ENCODE data around the gene CRABP2. TPM values are rescaled to one million over a fixed set of nuclear protein-coding genes. Genes with fewer than 3 reads are reported as not detected.

Gene CRABP2
- total and polyA plus RNA-seq, 10 of the 15 experiments (the other 5 are each of a cell fraction or from before 2014, with no cell fraction given): 0.21 to 1.3 (median 0.41) TPM

DNA sequence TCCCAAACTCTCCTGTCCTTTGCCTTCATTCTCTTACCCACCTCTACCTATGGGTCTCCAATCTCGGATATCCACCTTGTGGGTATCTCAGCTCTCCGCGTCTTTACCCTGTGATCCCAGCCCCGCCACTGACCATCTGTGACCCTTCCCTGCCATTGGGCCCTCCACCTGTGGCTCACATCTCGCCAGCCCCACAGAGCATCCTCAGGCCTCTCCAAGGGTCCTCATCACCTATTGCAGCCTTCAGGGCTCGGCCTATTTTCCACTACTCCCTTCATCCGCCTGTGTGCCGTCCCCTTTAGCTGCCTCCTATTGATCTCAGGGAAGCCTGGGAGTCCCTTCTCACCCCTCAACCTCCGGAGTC is 52.4 kb downstream of the CRABP2 start:
- SMC1A ChIA-PET (ENCODE audit: uncharacterized antibody, unreplicated experiment): interaction anchor here (0.7 kb wide), 1 partner anchor 10 kb away, joined by 3 read pairs; no protein-coding TSS in a partner anchor
- ATAC-seq (no peak), DNase-seq (ENCODE audit: low read depth, low spot score) (no peak), FAIRE-seq (no peak)
- in situ Hi-C loops (cut with MboI) (no loop called here), intact Hi-C loops (cut with micrococcal nuclease; ENCODE audit: unreplicated experiment) (no loop called here)
- peaks cover 15% of the 10 kb centered on the region for H3K4me1 ChIP-seq (ENCODE audit: control insufficient read depth, insufficient read depth, low read length)
- POLR2A ChIA-PET: no interaction called here
- H4K20me1 ChIP-seq (ENCODE audit: control insufficient read depth, insufficient read depth): peaks cover 8% of the 10 kb centered on the region; the same call in 1 of the 2 replicates
- H3K9ac ChIP-seq (ENCODE audit: control insufficient read depth, insufficient read depth, low read length): no peak overlapping the region
- no TSS peak for BruUV-seq (replicated peaks)
- H3K36me3 ChIP-seq (ENCODE audit: control insufficient read depth in 2 of 2, insufficient read depth in 2 of 2, low read length in 1 of 2): no peaks in the 10 kb centered on the region
- CTCF ChIA-PET: interaction anchor here (3.3 kb wide), 1 partner anchor 26 kb away, joined by 17 read pairs; no protein-coding TSS in a partner anchor
- 88% methylated on average over 9 of the region's 9 CpGs for WGBS (ENCODE audit: insufficient coverage, insufficient replicate concordance, low lambda C conversion rate, missing lambda C conversion rate)
- H3K27me3 ChIP-seq (replicated peaks in 1 of 2; ENCODE audit: control insufficient read depth in 2 of 2, insufficient read depth in 2 of 2, low read length in 1 of 2): 0 out of 4 replicates have a peak, but pooled peaks cover 0 to 2% of the 10 kb centered on the region in 2 experiments
- no peak overlapping the region for H2AFZ ChIP-seq (ENCODE audit: control insufficient read depth, low read depth, low read length)
- H3K27ac ChIP-seq (ENCODE audit: control insufficient read depth, insufficient read depth): no peak overlapping the region
- H3K9me3 ChIP-seq (replicated peaks; ENCODE audit: control insufficient read depth, insufficient read depth, low read length): no peaks in the 10 kb centered on the region
- peaks cover 2% of the 10 kb centered on the region; the same call in 1 of the 2 replicates for H3K79me2 ChIP-seq (ENCODE audit: control insufficient read depth, insufficient read depth, low read length)
- H3K4me3 ChIP-seq: no peak overlapping the region
- no peak overlapping the region for H3K4me2 ChIP-seq (ENCODE audit: control insufficient read depth, insufficient read depth)
- RAD21 ChIA-PET (ENCODE audit: unreplicated experiment): no interaction called here
- TF ChIP-seq NBN (IDR thresholded peaks at IDR 0.05) (no peak), NR2C1 (IDR thresholded peaks at IDR 0.05) (no peak), CBX3 (IDR thresholded peaks at IDR 0.05; ENCODE audit: borderline replicate concordance, low read depth) (no peak), YY1 (IDR thresholded peaks at IDR 0.05; ENCODE audit: low read depth, low read length) (no peak), NR2F1 (conservative IDR thresholded peaks at IDR 0.05) (no peak), ZBTB33 (IDR thresholded peaks at IDR 0.05) (no peak), CHD2 (IDR thresholded peaks at IDR 0.05; ENCODE audit: borderline replicate concordance, low read depth, low read length) (no peak), SUZ12 (IDR thresholded peaks at IDR 0.05; ENCODE audit: unreplicated experiment) (no peak), PRDM15 (CRISPR knock-in tag; IDR thresholded peaks at IDR 0.05) (no peak), IKZF1 (conservative IDR thresholded peaks at IDR 0.05) (no peak), SIX5 (IDR thresholded peaks at IDR 0.05; ENCODE audit: low read depth, low read length, severe bottlenecking) (no peak), ZNF24 (IDR thresholded peaks at IDR 0.05) (no peak), RCOR1 (conservative IDR thresholded peaks at IDR 0.05; ENCODE audit: low read depth, low read length) (no peak), MYC (IDR thresholded peaks at IDR 0.05; ENCODE audit: insufficient read depth, insufficient read length, insufficient replicate concordance, low read length, severe bottlenecking) (no peak)
- TF ChIP-seq, protein P1, sequence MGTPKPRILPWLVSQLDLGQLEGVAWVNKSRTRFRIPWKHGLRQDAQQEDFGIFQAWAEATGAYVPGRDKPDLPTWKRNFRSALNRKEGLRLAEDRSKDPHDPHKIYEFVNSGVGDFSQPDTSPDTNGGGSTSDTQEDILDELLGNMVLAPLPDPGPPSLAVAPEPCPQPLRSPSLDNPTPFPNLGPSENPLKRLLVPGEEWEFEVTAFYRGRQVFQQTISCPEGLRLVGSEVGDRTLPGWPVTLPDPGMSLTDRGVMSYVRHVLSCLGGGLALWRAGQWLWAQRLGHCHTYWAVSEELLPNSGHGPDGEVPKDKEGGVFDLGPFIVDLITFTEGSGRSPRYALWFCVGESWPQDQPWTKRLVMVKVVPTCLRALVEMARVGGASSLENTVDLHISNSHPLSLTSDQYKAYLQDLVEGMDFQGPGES (IDR thresholded peaks at IDR 0.05): no peak
- TF ChIP-seq, protein P2, sequence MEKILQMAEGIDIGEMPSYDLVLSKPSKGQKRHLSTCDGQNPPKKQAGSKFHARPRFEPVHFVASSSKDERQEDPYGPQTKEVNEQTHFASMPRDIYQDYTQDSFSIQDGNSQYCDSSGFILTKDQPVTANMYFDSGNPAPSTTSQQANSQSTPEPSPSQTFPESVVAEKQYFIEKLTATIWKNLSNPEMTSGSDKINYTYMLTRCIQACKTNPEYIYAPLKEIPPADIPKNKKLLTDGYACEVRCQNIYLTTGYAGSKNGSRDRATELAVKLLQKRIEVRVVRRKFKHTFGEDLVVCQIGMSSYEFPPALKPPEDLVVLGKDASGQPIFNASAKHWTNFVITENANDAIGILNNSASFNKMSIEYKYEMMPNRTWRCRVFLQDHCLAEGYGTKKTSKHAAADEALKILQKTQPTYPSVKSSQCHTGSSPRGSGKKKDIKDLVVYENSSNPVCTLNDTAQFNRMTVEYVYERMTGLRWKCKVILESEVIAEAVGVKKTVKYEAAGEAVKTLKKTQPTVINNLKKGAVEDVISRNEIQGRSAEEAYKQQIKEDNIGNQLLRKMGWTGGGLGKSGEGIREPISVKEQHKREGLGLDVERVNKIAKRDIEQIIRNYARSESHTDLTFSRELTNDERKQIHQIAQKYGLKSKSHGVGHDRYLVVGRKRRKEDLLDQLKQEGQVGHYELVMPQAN (conservative IDR thresholded peaks at IDR 0.05): no peak

Measured in GM12878 (cell line).